HG03378 (cell line): ENCODE measurements around the gene PRR35.

Experiments
- ATAC-seq: cut with Tn5 transposase; IDR thresholded peaks from one replicate; pipeline ENCODE4 v1.9.1; 2021; ENCODE audit warnings: mild to moderate bottlenecking, moderate library complexity; ENCODE audit not compliant: unreplicated experiment

The PRR35 gene

DNA sequence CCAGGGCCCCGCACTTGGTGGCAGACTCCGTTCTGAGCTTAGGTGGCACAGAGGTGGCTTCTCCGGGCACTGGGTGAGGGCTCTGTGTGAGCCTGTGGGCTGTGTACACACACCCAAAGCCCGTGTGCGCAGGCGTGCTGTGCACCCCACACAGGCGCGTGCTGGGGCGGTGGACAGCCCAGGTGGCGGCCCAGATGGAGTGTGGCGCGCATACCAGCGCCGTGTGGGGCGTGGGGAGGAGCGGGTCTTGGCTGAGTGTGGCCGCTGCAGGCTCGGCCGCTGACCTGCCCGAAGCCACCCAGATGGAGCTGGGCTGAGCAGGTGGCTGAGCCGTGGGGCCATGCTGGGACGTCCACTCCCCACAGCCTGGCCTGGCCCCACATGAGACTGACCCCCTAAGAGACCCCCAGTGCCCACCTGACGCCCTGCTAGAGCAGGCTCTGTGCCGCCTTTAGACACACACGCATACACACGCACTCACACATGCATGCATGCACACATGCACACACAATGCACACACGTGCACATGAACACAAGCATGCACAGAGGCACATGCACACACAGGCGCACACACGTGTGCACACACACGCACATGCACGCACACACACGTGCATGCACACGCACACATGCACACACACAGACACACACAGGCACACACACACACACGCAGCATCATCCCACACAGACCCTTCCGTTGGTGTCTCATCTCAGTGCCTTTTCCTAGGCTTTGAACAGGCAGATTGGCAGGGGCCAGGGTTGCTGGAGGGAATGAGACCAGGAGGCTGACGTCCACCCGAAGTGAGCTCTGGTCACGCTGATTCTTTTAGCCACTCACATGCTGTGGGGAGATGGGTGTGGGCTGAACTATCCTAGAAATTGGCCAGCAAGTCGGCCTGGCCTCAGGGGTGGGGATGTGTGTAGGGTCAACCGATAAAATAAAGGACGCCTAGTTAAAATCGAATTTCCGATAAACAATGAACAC lies 2.1 kb downstream of the PRR35 start:
- ATAC-seq = no peak

DNA sequence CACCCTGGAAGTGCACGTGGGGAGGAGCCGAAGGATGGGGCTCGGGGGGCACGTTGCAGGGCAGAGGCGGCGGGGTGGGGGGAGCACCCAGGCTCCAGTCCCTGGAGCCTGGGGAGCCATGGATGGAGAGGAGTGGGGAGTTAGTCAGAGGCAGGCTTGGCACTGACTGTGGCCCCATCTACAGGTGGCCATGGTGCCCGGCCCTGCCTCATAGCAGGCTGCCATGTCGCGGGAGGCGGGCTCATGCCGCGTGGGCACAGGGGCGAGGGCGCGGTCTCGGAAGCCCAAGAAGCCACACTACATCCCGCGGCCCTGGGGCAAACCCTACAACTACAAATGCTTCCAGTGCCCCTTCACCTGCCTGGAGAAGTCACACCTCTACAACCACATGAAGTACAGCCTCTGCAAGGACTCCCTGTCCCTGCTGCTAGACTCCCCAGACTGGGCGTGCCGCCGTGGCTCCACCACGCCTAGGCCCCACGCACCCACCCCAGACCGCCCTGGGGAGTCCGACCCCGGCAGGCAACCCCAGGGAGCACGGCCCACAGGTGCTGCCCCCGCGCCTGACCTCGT lies 3.0 kb downstream of the PRR35 start:
- ATAC-seq = no peak

DNA sequence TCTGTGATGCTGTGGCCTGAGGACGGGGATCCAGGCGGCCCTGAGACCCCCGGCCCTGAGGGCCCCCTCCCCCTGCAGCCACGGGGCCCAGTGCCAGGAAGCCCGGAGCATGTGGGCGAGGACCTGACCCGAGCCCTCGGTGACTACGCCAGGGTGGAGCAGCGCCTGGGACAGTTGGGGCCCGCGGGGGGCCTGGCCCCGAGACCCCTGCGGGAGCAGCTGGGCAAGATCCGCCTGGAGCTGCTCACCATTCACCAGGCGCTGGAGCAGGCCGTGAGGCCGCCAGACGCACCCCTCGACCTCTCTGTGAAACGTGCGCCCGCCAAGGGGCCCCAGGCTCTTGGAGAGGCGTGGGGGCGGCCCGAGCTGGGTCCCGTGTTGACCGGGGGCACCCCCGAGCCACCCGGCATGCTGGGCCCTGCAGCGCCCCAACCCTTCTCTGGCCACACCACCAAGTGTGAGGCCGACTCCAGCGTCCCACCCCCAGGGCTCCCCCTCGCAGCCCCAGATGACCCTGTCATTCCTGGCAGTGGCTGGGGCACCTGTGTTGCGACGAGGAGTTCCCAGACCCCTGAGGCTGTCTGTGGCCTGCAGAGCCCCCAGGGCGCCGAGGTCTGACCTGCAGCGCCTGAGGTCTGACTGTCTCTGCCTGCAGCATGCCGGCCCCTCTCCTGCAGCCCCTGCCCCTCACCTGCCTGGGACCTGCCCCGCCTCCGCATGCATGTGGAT lies 4.7 kb downstream of the PRR35 start:
- ATAC-seq = no peak

DNA sequence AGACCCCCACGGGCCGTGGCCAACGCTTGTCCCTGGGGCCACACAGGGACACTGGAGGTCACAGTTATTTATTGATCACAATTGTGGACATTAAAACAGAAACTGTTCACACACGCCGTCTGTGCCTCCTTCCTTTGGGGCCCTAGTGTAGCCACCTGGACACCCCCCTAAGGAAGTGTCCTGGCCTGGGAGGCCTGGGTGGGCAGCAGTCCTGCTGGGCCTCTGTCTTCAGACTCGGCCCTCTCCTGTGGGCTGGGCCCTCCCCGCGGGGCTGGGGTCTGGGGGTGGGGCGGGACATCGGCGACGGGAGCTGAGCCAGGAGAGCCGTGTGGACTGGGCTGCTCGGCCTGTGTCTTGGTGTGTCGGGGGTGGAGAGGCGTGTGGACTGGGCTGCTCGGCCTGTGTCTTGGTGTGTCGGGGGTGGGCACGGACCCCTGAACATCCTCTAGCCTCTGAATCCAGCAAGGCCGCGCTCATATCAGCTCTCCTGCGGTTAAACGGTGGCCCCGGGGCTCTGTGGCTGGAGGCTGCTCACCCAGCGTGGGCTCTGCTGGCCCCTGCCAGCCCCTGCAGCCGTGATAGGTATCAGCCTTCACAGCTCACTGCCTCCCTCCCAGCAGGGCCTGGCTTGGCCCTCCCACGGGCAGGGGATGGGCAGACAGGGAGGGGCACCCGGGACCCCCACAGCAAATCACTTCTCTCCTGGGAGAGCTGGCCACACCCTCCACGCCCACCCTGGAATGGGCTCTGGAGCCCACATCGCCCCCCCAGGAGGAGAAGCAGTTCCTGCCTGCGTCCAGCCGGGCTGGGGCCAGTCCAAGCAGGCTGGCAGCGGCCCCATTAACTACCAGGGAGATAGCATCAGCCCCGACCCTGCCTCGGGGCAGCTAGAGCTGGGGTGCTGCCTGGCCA lies 5.5 kb downstream of the PRR35 start:
- no peak for ATAC-seq

DNA sequence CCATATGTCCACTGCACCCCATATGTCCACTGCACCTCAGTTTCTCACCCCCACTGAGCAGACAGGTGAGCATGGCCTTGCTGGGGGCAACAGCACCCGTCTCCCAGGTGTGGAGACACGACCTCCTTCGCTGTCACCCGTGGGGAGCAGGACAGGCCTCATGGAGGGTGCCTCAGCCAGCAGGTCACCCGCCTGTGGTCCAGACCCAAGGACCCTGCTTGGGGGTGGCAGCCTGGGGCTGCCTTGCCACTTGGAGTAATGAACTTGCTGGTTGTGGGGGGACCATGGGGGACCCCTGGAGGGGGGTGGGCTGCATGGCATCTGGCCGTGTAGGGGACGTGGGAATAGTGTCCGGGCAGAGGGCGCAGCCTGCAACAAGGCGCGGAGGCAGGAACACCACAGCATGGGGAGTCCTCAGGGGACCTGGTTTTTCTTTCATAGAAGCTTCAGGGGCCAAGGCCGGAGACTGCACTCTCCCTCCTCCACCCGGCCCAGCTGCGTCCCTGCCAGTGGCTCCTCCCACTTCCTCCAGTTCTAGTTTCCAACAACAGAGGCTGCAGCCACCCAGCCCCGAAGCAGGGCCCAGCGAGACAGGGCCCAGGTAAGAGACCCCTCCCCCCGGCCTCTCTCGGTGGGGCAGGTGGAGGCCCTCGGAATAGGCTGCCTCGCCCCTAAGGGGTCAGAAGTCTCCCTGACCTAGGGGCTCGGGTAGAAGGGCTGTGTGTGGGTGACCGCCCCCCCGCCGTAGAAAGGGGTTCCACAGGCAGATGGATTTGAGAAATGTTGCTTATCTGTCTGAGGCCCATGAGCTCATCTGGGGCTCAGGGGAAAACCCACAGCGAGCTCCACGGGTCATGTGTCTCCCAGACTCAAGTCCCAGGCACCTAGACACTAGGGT lies 6.5 kb downstream of the PRR35 start, which contains the start of gene NHLRC4:
NHLRC4 (plus strand) TSS at position 531 of the 898 bp plus-strand sequence. CDS start 1,043 bp downstream, outside the sequence.
- no peak for ATAC-seq

DNA sequence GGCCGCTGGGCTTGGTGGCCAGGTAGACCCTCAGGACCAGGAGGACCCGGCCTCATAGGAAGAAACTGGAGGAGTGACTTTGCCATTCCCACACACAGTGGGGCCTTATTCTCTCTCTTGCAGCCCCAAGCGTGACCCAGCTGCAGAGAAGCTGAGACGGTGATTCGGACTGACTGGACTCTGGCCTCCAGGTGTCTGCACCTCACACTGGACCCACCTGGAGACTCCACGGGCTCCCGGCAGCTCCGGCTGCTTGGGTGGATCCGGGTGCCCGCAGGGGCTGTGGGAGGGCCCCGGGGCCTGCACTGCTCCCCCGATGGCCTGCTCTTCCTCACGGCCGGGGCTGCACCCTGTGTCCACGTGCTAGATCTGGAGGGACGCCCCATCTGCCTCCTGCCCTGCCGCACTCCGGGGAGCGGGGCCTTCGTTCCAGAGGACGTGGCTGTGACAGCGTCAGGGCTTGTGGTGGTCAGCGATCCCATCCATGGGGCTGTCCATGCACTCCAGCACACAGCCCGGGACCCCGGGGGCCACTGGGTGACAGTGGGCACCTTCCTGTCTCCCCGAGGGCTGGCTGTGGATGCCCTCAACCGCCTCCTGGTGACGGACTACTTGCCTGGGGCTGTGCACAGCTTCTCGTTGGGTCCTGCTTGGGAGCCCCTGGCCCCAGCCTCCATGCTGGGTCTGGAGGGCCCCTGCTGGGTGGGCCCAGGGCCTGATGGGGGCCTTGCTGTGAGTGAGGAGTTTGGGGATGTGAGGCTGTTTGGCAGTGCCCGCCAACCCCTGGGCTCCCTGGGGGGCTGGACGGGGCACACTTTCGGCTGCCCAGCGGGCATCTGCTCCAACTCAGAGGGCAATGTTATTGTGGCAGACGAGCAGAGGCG lies 7.4 kb downstream of the PRR35 start:
- no peak for ATAC-seq

DNA sequence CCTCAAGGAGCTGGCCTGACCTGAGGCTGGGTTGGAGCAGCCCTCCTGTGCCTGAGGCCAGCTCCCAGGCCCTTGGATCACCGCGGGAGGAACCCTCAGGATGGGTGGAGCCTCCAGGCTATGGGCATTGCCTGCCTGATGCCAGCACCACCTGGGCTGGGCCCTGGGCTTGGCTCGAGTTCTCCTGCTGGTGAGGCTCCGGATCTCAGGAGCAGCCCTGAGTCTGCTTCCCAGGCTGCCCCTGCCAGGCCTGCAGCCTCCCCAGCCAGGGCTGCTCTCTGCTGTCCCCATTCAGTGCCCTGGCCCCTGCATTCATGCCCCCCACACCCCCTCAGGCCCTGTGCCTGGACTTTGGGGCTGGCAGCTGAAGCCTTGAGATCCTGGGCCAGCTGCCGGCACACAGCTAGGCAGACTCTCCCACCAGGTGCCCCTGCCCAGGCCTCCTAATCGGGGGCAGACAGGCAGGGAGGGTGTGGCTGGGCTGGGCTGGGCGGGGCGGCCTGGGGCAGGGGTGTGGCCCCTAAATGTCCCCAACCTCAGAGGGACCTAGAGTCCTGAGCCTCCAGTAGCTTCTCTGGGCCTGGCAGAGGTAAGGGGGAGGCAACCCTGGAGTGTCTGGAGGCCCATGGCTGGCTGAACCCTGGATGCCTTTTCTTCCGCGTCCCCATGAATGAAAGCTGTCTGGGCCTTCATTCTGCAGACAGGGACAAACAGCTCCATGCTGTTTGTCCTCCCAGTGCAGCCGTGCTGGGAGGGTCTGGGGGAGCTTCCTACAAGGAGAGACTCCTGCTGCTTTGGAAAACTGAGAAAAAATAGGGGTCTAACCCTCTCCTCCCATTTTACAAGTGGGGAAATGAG lies 8.4 kb downstream of the PRR35 start:
- ATAC-seq = no peak

DNA sequence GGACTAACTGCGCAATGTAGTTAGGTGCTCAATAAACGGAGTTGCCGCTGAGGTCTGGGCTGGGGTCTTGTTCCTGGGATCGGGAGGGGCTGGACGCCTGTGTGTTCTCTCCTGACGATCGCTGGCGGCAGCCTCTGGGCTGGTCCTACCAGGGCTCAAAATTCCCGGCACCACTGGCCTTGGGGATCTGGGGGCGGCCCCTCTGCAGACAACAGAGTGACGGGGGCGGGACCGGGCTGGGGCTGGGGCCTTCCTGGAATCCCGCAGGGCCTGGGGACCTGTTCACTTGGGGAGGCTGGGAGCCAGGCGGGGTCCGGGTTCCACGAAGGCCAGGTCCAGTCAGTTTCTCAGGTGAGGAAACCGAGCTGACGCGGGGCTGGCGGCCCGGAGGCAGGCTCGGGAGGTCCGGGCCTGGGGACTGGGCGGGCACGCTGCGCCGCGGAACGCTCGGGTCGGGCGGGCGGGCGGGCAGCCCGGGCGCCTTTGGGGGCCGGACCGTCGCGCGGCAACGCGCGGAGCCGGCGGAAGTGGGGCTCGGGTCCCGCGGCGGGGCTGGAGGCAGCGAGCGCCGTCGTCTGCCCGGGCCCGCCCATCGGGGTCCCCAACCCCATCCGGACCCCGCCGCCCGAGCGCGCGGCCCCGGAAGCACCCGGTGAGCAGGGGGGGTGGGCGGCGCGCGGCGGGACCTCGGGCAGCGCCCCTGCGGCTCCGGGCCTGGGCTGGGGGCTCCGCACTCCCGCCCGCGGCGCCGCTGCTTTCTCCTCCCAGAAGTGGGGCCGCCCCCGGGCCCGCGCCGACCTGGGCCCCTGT lies 9.5 kb downstream of the PRR35 start, which contains the start of gene PIGQ:
PIGQ (plus strand) TSS at position 524 of the 810 bp plus-strand sequence. CDS start 4,107 bp downstream, outside the sequence.
- no peak for ATAC-seq

DNA sequence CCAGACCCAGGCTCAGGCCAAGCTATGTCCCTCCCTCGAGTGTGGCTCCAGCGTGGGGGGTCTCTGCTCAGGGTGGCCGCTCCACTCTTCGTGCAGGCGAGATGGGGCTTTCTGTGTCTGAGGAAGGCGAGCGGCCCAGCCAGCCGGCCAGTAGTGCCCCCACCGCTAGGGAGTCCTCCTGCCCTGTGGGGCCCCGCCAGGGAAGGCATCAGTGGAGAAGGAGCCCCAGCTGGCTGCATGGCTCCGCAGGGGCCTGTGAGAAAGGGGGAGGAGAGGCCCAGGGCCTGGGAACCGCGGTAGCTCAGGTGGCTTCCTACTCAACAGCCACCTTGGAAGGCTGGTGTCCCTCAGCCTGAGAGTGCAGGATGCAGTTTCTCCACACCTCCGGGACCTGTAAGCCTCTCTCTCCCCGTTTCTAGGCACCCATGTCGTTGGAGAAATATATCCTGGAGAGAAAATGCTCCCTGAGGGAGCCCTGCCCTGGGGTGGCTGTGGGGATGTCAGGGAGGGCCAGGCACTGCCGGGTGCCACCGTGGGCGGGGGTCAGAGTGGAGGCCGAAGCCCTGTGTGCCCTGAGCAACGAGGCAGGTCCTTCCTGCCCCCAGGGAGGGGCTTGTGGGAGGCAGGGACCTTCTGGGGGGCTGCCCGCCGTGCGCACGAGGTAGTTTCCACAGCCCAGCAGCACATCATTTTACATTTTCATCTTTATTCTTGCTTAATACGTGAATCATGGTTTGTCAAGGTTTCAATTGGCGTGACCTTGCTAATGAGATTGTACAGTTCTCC lies 12.9 kb downstream of the PRR35 start:
- no peak for ATAC-seq

DNA sequence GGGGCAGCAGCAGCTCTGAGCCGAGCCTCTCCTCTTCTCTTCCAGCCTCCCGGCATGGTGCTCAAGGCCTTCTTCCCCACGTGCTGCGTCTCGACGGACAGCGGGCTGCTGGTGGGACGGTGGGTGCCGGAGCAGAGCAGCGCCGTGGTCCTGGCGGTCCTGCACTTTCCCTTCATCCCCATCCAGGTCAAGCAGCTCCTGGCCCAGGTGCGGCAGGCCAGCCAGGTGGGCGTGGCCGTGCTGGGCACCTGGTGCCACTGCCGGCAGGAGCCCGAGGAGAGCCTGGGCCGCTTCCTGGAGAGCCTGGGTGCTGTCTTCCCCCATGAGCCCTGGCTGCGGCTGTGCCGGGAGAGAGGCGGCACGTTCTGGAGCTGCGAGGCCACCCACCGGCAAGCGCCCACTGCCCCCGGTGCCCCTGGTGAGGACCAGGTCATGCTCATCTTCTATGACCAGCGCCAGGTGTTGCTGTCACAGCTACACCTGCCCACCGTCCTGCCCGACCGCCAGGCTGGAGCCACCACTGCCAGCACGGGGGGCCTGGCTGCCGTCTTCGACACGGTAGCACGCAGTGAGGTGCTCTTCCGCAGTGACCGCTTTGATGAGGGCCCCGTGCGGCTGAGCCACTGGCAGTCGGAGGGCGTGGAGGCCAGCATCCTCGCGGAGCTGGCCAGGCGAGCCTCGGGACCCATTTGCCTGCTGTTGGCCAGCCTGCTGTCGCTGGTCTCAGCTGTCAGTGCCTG lies 14.0 kb downstream of the PRR35 start:
- ATAC-seq = no peak

DNA sequence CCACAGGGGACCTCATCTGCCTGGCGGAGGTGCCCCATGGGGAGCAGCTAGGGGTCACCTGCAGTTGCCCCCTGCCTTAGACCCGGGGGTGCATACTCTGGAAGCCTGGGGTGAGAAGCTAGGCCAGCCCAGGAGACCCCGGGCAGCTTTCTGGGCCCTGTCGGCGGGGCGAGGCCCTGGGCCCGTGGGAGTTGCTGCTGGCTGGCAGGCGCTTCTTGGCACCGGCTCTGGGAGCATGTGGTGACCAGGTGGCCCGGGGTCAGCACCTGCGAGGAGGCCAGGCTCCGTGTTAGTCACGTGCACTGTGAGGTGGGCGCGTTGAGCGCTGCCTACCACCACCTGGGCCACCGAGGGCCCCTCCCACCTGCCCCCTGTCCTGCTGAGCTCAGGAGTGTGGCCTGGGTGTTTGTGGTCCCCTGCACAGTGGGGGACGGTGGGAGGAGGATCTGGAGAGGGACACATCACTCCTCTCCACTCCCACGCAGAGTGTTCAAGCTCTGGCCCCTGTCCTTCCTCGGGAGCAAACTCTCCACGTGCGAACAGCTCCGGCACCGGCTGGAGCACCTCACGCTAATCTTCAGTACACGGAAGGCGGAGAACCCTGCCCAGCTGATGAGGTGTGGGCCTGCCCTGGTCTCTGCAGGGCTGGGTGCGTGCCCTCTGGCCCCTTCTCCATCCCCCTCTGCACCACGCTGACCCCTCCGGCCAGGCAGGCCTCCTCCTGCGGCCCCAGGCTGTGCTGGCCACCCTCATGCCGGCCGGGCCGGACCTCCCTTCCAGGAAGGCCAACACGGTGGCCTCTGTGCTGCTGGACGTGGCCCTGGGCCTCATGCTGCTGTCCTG lies 15.4 kb downstream of the PRR35 start:
- ATAC-seq = no peak

DNA sequence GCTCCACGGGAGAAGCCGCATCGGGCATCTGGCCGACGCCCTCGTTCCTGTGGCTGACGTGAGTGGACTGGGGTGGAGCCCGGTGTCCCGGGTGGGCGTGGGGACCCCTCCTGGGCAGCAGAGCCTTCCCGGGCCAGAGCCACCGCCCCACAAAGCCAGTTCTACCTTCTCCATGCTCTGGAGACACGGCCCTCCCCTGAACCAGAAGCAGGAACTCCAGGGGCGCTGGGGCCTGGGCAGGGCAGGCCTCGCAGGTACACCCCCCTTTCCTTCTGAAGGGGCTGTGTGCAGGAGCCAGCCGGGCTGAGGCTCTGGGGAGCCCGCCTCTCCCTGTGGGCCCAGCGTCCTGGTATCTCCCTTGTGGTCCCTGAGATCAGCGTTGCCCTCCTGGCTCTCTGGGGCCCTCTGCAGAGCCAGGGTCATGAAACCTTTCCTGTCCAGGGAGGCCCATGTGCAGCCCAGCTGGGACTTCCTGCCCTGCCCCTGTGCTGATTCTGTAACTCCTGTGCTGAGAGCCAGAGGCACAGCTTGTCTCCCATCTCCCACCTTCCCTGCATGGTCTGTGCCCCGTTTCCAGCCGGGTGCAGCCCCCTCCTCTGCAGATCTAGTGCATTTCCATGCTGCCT lies 16.1 kb downstream of the PRR35 start:
- ATAC-seq = no peak

DNA sequence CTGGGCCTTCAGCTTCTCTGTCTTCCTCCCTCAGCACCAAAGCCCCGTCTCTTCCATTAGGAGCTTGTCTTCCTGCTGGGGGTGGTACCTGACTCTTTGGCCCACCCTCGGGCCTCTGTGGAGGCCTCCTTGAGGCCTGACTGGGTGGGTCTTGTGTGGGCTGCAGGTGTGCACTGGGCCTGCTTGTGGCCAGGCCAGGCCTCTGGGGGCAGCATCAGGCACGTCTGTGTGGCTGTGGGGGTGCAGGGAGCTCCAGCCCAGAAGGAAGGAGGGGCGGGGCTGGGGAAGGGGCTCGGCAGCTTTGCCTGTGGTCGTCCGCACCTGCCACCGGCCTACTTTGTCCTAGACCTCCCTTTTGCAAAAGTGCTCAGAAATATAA lies 16.6 kb downstream of the PRR35 start:
- ATAC-seq = no peak

DNA sequence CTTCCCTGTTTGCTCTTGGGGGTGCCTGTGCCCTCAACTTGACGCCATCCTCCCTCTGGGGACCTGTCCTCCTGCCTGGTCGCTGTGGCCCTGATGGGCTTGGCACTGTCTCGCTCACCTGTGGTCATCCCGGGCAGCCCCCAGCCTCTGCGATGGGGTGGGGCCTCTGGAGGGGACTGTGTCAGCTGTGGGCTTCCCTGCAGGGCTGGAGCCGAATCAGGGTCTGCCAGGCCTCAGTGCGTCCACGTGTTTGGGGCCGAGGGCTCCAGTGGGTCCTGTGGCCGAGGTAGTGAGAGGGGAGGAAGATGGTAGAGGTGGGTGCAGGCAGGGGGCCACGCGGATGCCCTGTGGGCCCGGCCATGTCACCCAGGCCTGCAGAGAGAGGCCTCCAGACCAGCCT lies 17.6 kb downstream of the PRR35 start:
- no peak for ATAC-seq
